Measurements from ENCODE around the gene KCNRG.
"Not testable (repeated sequence)": the region's sequence is repeated elsewhere in the genome, so short reads cannot be mapped to it uniquely, and the experiment has no call there.

KCNRG gene

GRCh38 chr13:50012396-50013169 lies 2.7 kb upstream of the KCNRG start:
- DNase-seq = no peak

GRCh38 chr13:50014386-50014785 lies 858 bp upstream of the KCNRG start:
- DNase-seq = no peak

DNA sequence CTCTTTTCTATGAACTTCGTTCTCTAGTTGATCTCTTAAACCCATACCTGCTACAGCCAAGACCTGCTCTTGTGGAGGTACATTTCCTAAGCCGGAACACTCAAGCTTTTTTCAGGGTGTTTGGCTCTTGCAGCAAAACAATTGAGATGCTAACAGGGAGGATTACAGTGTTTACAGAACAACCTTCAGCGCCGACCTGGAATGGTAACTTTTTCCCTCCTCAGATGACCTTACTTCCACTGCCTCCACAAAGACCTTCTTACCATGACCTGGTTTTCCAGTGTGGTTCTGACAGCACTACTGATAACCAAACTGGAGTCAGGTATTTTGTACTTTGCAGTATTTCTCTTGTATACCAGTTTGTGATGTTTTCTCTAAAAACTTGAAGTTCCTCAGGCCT lies 506 bp downstream of the KCNRG start:
- DNase-seq = no peak

GRCh38 chr13:50016444-50016843 lies 1.2 kb downstream of the KCNRG start:
- DNase-seq = no peak

- DNase-seq = no peak
Observed at GRCh38 chr13:50017819-50018218, 2.6 kb downstream of the KCNRG start.

- DNase-seq = no peak
Observed at GRCh38 chr13:50025436-50025835, 10.2 kb downstream of the KCNRG start.

GRCh38 chr13:50026788-50027473 lies 11.7 kb downstream of the KCNRG start:
- no peak for DNase-seq

DNA sequence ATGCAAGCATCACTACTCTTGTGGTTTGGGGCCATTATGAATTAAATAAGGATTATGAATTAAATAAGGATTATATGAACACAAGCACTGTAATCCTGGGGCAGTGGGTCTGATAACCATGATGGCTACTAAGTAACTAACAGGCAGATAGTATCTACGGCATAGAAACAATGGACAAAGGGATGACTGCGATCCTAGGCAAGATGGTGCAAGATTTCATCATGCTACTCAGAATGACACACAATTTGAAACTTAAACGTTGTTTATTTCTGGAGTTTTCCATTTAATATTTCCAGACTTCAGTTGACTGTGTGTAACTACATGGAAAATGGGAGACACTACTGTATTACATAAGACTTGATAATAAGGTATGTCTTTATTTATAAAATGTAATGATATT lies 15.1 kb downstream of the KCNRG start:
- no peak for DNase-seq

GRCh38 chr13:50033725-50034124 lies 18.5 kb downstream of the KCNRG start:
- DNase-seq = no peak

- DNase-seq = no peak
Observed at GRCh38 chr13:50037788-50038187, 22.5 kb downstream of the KCNRG start.

DNA sequence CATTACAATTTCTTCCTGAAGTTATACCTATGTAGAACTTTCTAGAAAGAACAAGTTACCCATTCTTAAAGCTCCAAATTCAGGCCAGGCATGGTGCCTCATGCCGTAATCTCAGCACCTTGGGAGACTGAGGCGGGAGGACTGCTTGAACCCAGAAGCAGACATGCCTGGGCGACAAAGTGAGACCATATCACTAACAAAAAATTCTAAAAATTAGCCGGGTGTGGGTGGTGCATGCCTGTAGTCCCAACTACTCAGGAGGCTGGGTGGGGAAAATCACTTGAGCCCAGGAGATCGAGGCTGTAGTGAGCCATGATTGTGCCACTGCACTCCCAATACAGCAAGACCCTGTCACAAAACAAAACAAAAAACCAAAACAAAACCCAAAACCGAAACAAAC lies 23.0 kb downstream of the KCNRG start:
- DNase-seq = no peak

DNA sequence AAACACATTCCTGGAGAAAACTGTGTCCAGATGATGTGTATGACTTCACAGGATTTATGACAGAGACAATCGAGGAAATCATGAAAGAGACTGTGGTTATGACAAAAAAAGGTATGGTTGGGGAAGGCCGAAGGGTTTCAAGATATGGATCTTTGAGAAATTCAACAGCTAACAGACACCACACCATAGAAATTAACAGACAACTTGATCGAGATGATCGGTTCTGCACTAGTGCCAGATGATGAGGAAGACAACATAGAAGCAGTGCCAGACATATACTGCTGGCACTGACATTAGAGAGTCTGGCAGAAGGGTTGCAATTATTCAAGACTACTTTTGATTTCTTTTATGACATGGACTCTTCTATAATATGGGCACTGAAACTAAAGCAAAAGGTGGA lies 37.2 kb downstream of the KCNRG start:
- no peak for DNase-seq

- DNase-seq = no peak
Observed at GRCh38 chr13:50053844-50054243, 38.6 kb downstream of the KCNRG start.

DNA sequence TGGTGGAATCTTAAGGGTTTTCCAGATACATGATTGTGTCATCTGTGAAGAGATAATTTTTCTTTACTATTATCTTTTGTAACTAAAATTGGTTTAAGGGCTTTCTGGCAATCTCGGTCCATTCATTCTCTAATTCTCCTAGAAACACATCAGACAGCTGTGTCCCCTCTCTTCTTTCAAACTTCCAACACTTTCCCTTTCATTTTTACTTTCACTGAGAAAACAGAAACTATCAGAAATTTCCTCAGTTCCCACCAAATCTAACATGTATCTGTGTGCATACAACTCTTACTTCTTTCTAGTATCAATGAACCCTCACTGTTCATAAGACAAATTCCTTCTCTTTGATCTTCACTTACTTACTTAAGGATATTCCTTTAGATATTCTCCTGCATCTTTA lies 40.2 kb downstream of the KCNRG start:
- DNase-seq = no peak

- no peak for DNase-seq
Observed at GRCh38 chr13:50060718-50061117, 45.5 kb downstream of the KCNRG start.

DNA sequence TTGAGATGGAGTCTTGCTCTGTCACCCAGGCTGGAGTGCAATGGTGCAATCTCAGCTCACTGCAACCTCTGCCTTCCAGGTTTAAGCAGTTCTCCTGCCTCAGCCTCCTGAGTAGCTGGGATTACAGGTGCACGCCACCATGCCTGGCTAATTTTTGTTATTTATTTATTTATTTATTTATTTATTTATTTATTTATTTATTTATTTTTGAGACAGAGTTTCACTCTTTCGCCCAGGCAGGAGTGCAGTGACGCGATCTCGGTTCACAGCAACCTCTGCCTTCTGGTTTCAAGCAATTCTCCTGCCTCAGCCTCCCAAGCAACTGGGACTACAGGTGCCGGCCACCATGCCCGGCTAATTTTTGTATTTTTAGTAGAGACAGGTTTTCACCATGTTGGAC lies 47.1 kb downstream of the KCNRG start:
- not testable (repeated sequence) for DNase-seq

DNA sequence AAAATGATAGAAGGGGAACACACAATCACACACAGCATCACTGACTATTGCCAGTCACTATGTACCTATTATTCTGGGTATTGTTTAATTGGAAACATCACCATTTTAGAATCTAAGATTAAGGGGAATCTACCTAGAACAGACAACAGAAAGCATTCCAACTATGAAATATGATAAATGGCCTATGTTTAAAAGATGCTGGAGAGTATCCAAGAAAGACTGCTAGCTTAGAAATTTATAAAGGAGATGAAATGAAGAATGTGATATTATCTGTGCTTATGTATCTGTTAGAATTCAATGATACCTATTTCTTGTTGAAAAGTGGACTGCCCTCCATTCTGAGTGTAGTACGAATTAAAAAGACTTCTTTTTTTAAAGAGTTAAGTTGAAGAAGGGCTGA lies 50.5 kb downstream of the KCNRG start:
- DNase-seq = no peak

DNA sequence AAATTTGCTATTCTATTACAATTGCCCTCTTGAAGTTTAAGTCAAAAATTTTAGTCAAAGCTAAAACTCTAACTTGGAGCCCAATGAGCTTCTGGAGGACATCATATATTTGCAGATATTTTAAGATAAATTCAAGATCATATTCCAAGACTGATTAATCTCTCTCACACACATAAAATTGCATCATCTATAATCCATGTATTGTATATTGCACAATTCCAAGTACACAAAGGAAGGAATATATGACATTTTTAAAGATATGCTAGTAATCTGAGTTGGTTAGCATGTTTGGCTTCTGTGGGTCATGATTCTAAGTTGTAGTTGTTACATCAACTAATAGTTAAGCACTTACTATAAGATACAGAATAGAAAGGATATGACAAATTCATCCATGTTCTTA lies 53.3 kb downstream of the KCNRG start:
- no peak for DNase-seq

GRCh38 chr13:50069261-50069660 lies 54.0 kb downstream of the KCNRG start:
- DNase-seq = no peak

DNA sequence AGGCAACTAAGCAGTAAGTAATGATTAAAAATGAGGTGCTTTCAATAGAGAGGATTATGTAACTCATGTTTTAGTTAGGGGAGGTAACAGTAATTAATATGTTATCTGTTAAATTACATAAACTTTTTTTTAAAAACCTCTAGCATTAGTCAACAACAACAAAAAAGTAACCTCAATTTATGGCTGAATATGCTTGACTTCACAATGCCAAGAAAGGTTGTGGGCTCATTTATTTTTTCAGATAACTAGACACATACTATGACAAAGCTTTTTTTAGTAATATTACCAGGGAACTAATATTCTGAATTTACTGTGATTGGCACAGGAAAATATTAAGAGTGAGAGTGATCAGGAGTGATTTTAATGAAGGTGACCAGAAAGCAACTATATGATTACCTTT lies 54.9 kb downstream of the KCNRG start:
- DNase-seq = no peak

All from CD4-positive, alpha-beta T cell treated with Interleukin-1 beta for 1 hour (primary cell).